Neutrophil (primary cell): Measurements from ENCODE around the gene ABCE1.
"Not testable (repeated sequence)": the region's sequence is repeated elsewhere in the genome, so short reads cannot be mapped to it uniquely, and the experiment has no call there.

ENCODE experiments used
- H3K27ac ChIP-seq: fragments of 200-600 bp; sonication (generic); 2 replicates; pipeline ENCODE4 v1.5.1; 2016; ENCODE audit warnings: mild to moderate bottlenecking, moderate library complexity
- H3K27me3 ChIP-seq: fragments of 200-600 bp; sonication (generic); 2 replicates; pipeline ENCODE4 v1.6.0; 2016; ENCODE audit warnings: mild to moderate bottlenecking
- H3K36me3 ChIP-seq: fragments of 200-600 bp; sonication (generic); 2 replicates; pipeline ENCODE4 v1.5.1; 2017
- H3K4me1 ChIP-seq, 2 experiments: fragments of 200-600 bp in 1 of 2; sonication (generic) in 1 of 2; 1 replicate in 1 of 2; 2 replicates in 1 of 2; pipeline versions ENCODE4 v1.5.1 to v1.6.1; 2013 to 2016; ENCODE audit warnings: low read depth in 1 of 2, low read length in 1 of 2, mild to moderate bottlenecking in 1 of 2, moderate library complexity in 1 of 2; ENCODE audit not compliant: control insufficient read depth in 1 of 2, insufficient read depth in 1 of 2
- H3K4me3 ChIP-seq, 2 experiments: fragments of 200-600 bp in 1 of 2; sonication (generic) in 1 of 2; 1 replicate in 1 of 2; 2 replicates in 1 of 2; pipeline ENCODE4 v1.5.1; 2013 to 2016; ENCODE audit warnings: low read depth in 1 of 2, low read length in 1 of 2, mild to moderate bottlenecking in 1 of 2, moderate library complexity in 1 of 2
- H3K9me3 ChIP-seq: fragments of 200-600 bp; sonication (generic); 2 replicates; pipeline ENCODE4 v1.5.1; 2016
- TF ChIP-seq, protein P1 (sequence below): fragments of 200-600 bp; sonication (generic); IDR thresholded peaks from 2 replicates; pipeline ENCODE4 v1.5.1; 2016; ENCODE audit warnings: antibody characterized with exemption

Gene ABCE1

DNA sequence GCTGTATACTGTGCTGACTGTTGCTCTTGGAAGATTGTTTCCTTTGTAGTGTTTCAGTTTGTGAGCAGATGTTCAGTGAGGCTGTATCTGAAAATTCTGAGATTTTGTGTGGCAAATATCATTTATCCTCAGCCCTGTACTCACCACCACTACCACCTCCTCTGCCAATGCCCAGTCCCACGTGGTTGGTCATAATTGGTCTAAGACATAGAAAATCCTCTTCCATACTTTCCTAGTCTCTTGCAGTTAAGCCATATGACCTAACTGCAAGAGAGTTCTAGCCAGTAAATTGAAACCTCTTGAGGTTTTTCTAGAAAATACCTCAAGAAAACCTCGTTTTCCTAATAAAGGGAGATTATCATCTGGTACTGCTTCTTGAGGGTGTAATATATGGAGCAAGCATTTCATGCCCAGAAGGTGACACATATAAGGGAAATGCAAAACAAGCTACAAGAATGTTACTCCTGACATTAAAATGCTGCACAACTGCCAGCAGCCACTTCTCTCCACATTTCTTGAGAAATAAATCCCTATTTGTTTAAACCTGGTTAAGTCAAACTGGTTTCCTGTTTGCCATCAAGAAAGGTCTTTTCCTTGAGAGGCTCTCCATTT, 32.8 kb downstream of the ABCE1 start:
- Histone ChIP-seq H3K9me3 (no peaks in the 10 kb centered on the region), H3K27ac (no peak overlapping the region), H3K4me1 (no peaks in the 10 kb centered on the region), H3K27me3 (no peaks in the 10 kb centered on the region), H3K36me3 (peaks cover 7% of the 10 kb centered on the region), H3K4me3 (no peak overlapping the region)
- TF ChIP-seq, protein P1, sequence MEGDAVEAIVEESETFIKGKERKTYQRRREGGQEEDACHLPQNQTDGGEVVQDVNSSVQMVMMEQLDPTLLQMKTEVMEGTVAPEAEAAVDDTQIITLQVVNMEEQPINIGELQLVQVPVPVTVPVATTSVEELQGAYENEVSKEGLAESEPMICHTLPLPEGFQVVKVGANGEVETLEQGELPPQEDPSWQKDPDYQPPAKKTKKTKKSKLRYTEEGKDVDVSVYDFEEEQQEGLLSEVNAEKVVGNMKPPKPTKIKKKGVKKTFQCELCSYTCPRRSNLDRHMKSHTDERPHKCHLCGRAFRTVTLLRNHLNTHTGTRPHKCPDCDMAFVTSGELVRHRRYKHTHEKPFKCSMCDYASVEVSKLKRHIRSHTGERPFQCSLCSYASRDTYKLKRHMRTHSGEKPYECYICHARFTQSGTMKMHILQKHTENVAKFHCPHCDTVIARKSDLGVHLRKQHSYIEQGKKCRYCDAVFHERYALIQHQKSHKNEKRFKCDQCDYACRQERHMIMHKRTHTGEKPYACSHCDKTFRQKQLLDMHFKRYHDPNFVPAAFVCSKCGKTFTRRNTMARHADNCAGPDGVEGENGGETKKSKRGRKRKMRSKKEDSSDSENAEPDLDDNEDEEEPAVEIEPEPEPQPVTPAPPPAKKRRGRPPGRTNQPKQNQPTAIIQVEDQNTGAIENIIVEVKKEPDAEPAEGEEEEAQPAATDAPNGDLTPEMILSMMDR = no peak

DNA sequence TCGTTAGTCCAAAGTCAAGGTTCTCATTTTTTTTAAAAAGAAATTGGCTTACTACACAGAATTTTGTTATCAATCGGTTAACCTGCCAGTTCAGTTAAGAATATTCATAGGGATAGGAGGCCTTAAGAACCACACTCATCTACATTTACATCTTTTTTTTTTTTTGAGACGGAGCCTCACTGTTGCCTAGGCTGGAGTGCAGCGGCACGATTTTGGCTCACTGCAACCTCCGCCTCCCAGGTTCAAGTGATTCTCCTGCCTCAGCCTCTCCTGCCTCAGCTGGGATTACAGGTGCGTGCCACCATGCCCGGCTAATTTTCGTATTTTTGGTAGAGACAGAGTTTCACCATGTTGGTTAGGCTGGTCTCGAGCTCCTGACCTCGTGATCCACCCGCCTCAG, 33.7 kb downstream of the ABCE1 start:
- no peaks in the 10 kb centered on the region for H3K9me3 ChIP-seq
- H3K4me1 ChIP-seq = no peaks in the 10 kb centered on the region
- H3K27me3 ChIP-seq = no peaks in the 10 kb centered on the region
- no peak overlapping the region for H3K4me3 ChIP-seq
- H3K36me3 ChIP-seq = peaks cover 2% of the 10 kb centered on the region
- TF ChIP-seq, protein P1 = no peak
- H3K27ac ChIP-seq = no peak overlapping the region

DNA sequence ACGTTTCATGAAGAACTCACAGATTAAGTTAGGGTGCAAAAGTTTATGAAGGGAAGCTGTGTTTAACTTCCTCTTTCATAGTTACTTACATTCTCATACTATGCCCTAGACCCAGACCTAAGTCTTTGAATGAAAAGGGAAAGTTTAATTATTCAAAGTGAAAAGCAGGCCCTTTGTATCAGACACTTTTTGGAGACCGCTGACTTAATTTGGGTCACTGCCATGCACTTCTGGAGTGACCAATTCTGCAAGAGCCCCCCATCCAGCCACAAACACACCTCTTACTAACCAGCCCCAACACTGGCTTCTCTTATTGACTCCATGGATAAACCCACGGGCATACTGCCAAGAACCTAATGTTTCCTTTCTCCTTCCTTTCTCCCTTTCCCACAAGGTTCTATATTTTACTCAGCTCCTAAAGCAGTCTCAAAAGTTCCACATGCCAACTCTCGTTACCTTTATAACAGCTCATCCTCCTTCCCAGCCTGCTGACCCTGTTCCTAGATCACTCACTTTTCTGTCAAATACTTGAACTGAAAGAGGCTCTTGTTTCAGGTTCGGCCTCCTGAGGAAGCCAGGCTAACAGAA, 34.5 kb downstream of the ABCE1 start:
- Histone ChIP-seq H3K27ac (no peak overlapping the region), H3K9me3 (no peaks in the 10 kb centered on the region), H3K36me3 (peaks cover 9% of the 10 kb centered on the region), H3K4me3 (no peak overlapping the region), H3K27me3 (no peaks in the 10 kb centered on the region), H3K4me1 (no peaks in the 10 kb centered on the region)
- TF ChIP-seq, protein P1 = no peak

DNA sequence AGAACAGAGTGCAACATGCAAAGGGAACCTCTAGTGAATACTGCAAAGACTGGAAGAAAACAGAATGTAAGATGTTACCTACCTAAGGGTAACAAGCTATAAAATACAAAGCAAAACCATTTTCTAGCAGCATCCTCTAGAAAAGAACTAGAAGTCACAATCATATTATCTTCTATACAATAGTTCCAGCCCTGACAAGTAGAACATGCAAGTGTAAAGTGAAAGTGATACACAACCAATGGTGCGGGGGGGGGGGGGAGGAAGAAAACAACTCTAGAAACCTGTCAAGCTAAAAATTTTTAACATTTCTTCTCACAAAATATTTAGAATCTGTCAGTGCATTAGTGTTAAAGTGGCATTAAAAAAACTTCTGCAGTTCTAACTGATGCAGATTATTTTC, 38.1 kb downstream of the ABCE1 start:
- H3K27ac ChIP-seq, H3K4me3 ChIP-seq, H3K4me1 ChIP-seq, H3K27me3 ChIP-seq, H3K9me3 ChIP-seq: not testable (repeated sequence)
- peaks cover 46% of the 10 kb centered on the region for H3K36me3 ChIP-seq

DNA sequence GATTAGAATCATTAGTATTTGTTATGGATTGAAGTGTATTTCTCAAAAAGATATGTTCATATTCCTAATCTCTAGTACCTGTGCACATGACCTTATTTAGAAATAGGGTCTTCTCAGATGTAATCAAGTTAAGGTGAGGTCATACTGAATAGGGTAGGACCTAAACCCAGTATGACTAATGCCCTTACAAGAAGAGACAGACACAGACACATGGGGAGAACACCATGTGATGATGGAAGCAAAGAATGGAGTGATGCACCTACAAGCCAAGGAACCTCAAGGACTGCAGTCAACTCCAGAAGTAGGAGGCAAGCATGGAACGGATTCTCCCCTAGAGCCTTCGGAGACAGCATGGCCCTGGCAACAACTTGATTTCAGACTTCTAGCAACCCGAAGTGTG, 50.9 kb downstream of the ABCE1 start:
- H3K36me3 ChIP-seq = peaks cover 89% of the 10 kb centered on the region

More for the DNA sequence above, 50.9 kb downstream of the ABCE1 start:
- H3K4me1 ChIP-seq = no peaks in the 10 kb centered on the region
- TF ChIP-seq, protein P1 = no peak
- no peaks in the 10 kb centered on the region for H3K27me3 ChIP-seq
- no peak overlapping the region for H3K27ac ChIP-seq
- H3K9me3 ChIP-seq = no peaks in the 10 kb centered on the region
- no peak overlapping the region for H3K4me3 ChIP-seq
